Neural progenitor cell (in vitro differentiated cells): Measurements from ENCODE around the gene ELOVL2. TPM values are rescaled to one million over a fixed set of nuclear protein-coding genes. Genes with fewer than 3 reads are reported as not detected.

Experiments
- DNase-seq: peaks from one replicate; pipeline ENCODE4 v3.0.0-alpha.2; 2016; ENCODE audit warnings: low spot score
- H2AFZ ChIP-seq: fragments of 200-600 bp; sonication (generic); replicated peaks from 2 replicates; pipeline ENCODE4 v1.6.1; 2016; ENCODE audit warnings: antibody characterized with exemption
- H3F3A ChIP-seq: fragments of 200-600 bp; sonication (generic); 2 replicates; pipeline ENCODE4 v1.6.1; 2016; ENCODE audit warnings: antibody characterized with exemption, low read depth
- H3K27ac ChIP-seq: fragments of 200-600 bp; sonication (generic); 2 replicates; pipeline ENCODE4 v1.5.1; 2016; ENCODE audit warnings: mild to moderate bottlenecking
- H3K27me3 ChIP-seq: fragments of 200-600 bp; sonication (generic); 2 replicates; pipeline ENCODE4 v1.6.1; 2016; ENCODE audit warnings: mild to moderate bottlenecking, moderate library complexity
- H3K36me3 ChIP-seq: fragments of 200-600 bp; sonication (generic); 2 replicates; pipeline ENCODE4 v1.5.1; 2016
- H3K4me1 ChIP-seq: fragments of 200-600 bp; sonication (generic); 2 replicates; pipeline ENCODE4 v1.6.1; 2016; ENCODE audit warnings: mixed run types
- H3K4me2 ChIP-seq: fragments of 200-600 bp; sonication (generic); 2 replicates; pipeline ENCODE4 v1.6.1; 2016
- H3K4me3 ChIP-seq: fragments of 200-600 bp; sonication (generic); 2 replicates; pipeline ENCODE4 v1.5.1; 2016
- H3K79me2 ChIP-seq: fragments of 200-600 bp; sonication (generic); 2 replicates; pipeline ENCODE4 v1.6.1; 2016; ENCODE audit warnings: low read depth
- H3K9ac ChIP-seq: fragments of 200-600 bp; sonication (generic); 2 replicates; pipeline ENCODE4 v1.6.1; 2016
- H3K9me3 ChIP-seq: fragments of 200-600 bp; sonication (generic); 2 replicates; pipeline ENCODE4 v1.5.1; 2016; ENCODE audit warnings: low read depth
- H4K20me1 ChIP-seq: fragments of 200-600 bp; sonication (generic); 2 replicates; pipeline ENCODE4 v1.6.1; 2016; ENCODE audit warnings: low read depth
- H3K27ac Mint-ChIP-seq: 3 replicates; pipeline ENCODE4 v1.8.0; 2021; ENCODE audit warnings: mixed read lengths
- H3K27me3 Mint-ChIP-seq: 2 replicates; pipeline ENCODE4 v1.8.0; 2022; ENCODE audit warnings: low read depth, mild to moderate bottlenecking, inconsistent platforms, moderate library complexity, mixed read lengths; ENCODE audit not compliant: insufficient read depth
- H3K36me3 Mint-ChIP-seq: 3 replicates; pipeline ENCODE4 v1.8.0; 2021; ENCODE audit warnings: mixed read lengths
- H3K4me1 Mint-ChIP-seq: 3 replicates; pipeline ENCODE4 v1.8.0; 2021; ENCODE audit warnings: mixed read lengths
- H3K4me3 Mint-ChIP-seq: 3 replicates; pipeline ENCODE4 v1.8.0; 2021; ENCODE audit warnings: mild to moderate bottlenecking, moderate library complexity, mixed read lengths
- H3K9me3 Mint-ChIP-seq: 3 replicates; pipeline ENCODE4 v1.8.0; 2020; ENCODE audit warnings: mixed read lengths
- EZH2 ChIP-seq: fragments of 200-600 bp; sonication (generic); IDR thresholded peaks from 2 replicates; pipeline ENCODE4 v1.6.1; 2017; ENCODE audit warnings: antibody characterized with exemption, mild to moderate bottlenecking, moderate library complexity
- EZH2phosphoT487 ChIP-seq: fragments of 200-600 bp; sonication (generic); IDR thresholded peaks from 2 replicates; pipeline ENCODE4 v1.6.1; 2017; ENCODE audit warnings: antibody characterized with exemption
- total RNA-seq: library from RNA; depleted of rRNA; stranded (reverse); fragments of >200 nt; gene quantifications from 2 replicates; pipeline ENCODE4 v1.2.3, GENCODE V29; 2015; ENCODE audit warnings: low replicate concordance
- TF ChIP-seq, protein P1 (sequence below): fragments of 200-600 bp; sonication (generic); IDR thresholded peaks from 2 replicates; pipeline ENCODE4 v1.5.1; 2017; ENCODE audit warnings: antibody characterized with exemption, mild to moderate bottlenecking

Gene ELOVL2
- total RNA-seq, 1 donor from 2014 or later: 9.1 TPM

- peaks cover 3% of the 10 kb centered on the region for H3K4me1 Mint-ChIP-seq
- no peaks in the 10 kb centered on the region for H3K9me3 Mint-ChIP-seq
- no peaks in the 10 kb centered on the region for H4K20me1 ChIP-seq
- TF ChIP-seq EZH2: no peak
- TF ChIP-seq, protein P1, sequence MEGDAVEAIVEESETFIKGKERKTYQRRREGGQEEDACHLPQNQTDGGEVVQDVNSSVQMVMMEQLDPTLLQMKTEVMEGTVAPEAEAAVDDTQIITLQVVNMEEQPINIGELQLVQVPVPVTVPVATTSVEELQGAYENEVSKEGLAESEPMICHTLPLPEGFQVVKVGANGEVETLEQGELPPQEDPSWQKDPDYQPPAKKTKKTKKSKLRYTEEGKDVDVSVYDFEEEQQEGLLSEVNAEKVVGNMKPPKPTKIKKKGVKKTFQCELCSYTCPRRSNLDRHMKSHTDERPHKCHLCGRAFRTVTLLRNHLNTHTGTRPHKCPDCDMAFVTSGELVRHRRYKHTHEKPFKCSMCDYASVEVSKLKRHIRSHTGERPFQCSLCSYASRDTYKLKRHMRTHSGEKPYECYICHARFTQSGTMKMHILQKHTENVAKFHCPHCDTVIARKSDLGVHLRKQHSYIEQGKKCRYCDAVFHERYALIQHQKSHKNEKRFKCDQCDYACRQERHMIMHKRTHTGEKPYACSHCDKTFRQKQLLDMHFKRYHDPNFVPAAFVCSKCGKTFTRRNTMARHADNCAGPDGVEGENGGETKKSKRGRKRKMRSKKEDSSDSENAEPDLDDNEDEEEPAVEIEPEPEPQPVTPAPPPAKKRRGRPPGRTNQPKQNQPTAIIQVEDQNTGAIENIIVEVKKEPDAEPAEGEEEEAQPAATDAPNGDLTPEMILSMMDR: no peak
- no peak for TF ChIP-seq EZH2phosphoT487
- no peaks in the 10 kb centered on the region for H3K36me3 Mint-ChIP-seq
- H3K27ac Mint-ChIP-seq: no peak overlapping the region
- H3K79me2 ChIP-seq: no peaks in the 10 kb centered on the region
- H3K36me3 ChIP-seq: no peaks in the 10 kb centered on the region
- H3K27me3 ChIP-seq: no peaks in the 10 kb centered on the region
- H3K4me3 ChIP-seq: no peak overlapping the region
- peaks cover 2% of the 10 kb centered on the region for H3K27me3 Mint-ChIP-seq
- no peaks in the 10 kb centered on the region for H3F3A ChIP-seq
- no peak for DNase-seq
- no peak overlapping the region for H3K4me2 ChIP-seq
- no peak overlapping the region for H2AFZ ChIP-seq
- no peaks in the 10 kb centered on the region for H3K9me3 ChIP-seq
- no peak overlapping the region for H3K9ac ChIP-seq
- H3K4me3 Mint-ChIP-seq: no peak overlapping the region
- H3K4me1 ChIP-seq: no peaks in the 10 kb centered on the region
- H3K27ac ChIP-seq: no peak overlapping the region
These were observed 39.4 kb upstream of the ELOVL2 start for GRCh38 chr6:11083491-11083890.

DNA sequence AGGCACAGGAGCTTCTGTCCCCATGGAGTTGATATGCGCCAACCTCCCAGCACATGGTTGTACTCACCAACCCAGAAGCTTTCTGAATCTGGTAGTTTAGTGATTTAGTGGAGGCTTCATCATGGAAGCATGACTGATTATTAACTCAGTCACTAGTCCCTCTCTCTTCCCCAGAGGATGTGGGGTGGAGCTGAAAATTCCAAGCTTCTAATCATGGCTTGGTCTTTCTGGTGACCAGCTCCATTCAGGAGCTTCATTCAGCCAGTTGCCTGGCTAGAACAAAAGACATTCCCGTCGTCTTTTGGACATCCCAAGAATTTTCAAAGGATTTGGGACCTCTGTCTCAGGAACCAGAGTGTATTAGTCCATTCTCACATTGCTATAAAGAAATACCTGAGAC, 36.2 kb upstream of the ELOVL2 start:
- Histone ChIP-seq H3K27me3 (no peaks in the 10 kb centered on the region), H3K4me2 (no peak overlapping the region), H3K4me1 (no peaks in the 10 kb centered on the region), H3K36me3 (no peaks in the 10 kb centered on the region), H4K20me1 (no peaks in the 10 kb centered on the region), H3K79me2 (no peaks in the 10 kb centered on the region), H2AFZ (no peak overlapping the region), H3F3A (no peaks in the 10 kb centered on the region), H3K27ac (no peak overlapping the region), H3K9ac (no peak overlapping the region), H3K9me3 (no peaks in the 10 kb centered on the region), H3K4me3 (no peak overlapping the region)
- H3K9me3 Mint-ChIP-seq: no peaks in the 10 kb centered on the region
- no peak overlapping the region for H3K4me3 Mint-ChIP-seq
- peaks cover 2% of the 10 kb centered on the region for H3K27me3 Mint-ChIP-seq
- no peak for DNase-seq
- H3K27ac Mint-ChIP-seq: no peak overlapping the region
- no peaks in the 10 kb centered on the region for H3K36me3 Mint-ChIP-seq
- peaks cover 3% of the 10 kb centered on the region for H3K4me1 Mint-ChIP-seq
- TF ChIP-seq, protein P1: no peak
- TF ChIP-seq EZH2phosphoT487 (no peak), EZH2 (no peak)

DNA sequence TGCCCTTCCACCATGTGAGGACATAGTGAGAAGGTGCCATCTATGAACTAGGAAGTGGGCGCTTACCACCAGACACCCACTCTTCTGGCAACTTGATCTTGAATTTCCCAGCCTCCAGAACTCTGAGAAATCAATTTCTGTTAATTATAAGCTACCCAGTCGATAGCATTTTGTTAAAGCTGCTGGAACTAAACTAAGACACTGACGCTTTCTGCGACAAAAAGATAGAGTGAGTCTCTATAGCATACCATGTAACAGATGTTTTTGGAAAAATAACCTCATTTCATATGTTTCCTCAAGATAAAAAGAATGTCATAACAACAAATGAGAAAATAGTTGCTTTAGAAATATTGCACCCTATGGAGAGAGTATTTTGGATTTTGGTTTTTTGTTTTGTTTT, 34.2 kb upstream of the ELOVL2 start:
- Histone ChIP-seq H3K27me3 (no peaks in the 10 kb centered on the region), H4K20me1 (no peaks in the 10 kb centered on the region), H3K9ac (no peak overlapping the region), H3F3A (no peaks in the 10 kb centered on the region), H3K36me3 (no peaks in the 10 kb centered on the region), H3K4me2 (no peak overlapping the region), H3K4me1 (no peaks in the 10 kb centered on the region), H3K4me3 (no peak overlapping the region), H3K79me2 (no peaks in the 10 kb centered on the region), H2AFZ (no peak overlapping the region), H3K27ac (no peak overlapping the region), H3K9me3 (no peaks in the 10 kb centered on the region)
- Mint-ChIP-seq H3K4me1 (peaks cover 3% of the 10 kb centered on the region), H3K9me3 (no peaks in the 10 kb centered on the region), H3K27me3 (peaks cover 2% of the 10 kb centered on the region), H3K27ac (no peak overlapping the region), H3K36me3 (no peaks in the 10 kb centered on the region), H3K4me3 (no peak overlapping the region)
- TF ChIP-seq, protein P1: no peak
- no peak for TF ChIP-seq EZH2phosphoT487
- no peak for TF ChIP-seq EZH2
- no peak for DNase-seq

- H3K9ac ChIP-seq: no peak overlapping the region
- H3K9me3 ChIP-seq: no peaks in the 10 kb centered on the region
- no peak overlapping the region for H3K4me3 Mint-ChIP-seq
- no peaks in the 10 kb centered on the region for H3K36me3 Mint-ChIP-seq
- H3K9me3 Mint-ChIP-seq: no peaks in the 10 kb centered on the region
- H3K36me3 ChIP-seq: no peaks in the 10 kb centered on the region
- TF ChIP-seq EZH2phosphoT487 (no peak), EZH2 (no peak)
- TF ChIP-seq, protein P1: no peak
- H3K4me3 ChIP-seq: no peak overlapping the region
- H3K4me1 Mint-ChIP-seq: no peaks in the 10 kb centered on the region
- no peaks in the 10 kb centered on the region for H3K27me3 Mint-ChIP-seq
- no peaks in the 10 kb centered on the region for H3K4me1 ChIP-seq
- H3K4me2 ChIP-seq: no peak overlapping the region
- no peaks in the 10 kb centered on the region for H4K20me1 ChIP-seq
- no peaks in the 10 kb centered on the region for H3K79me2 ChIP-seq
- DNase-seq: no peak
- H3K27ac Mint-ChIP-seq: no peak overlapping the region
- peak overlapping the region; percentile 4 for H2AFZ ChIP-seq
- no peaks in the 10 kb centered on the region for H3F3A ChIP-seq
- no peaks in the 10 kb centered on the region for H3K27me3 ChIP-seq
- H3K27ac ChIP-seq: no peak overlapping the region
These were observed 32.4 kb upstream of the ELOVL2 start for GRCh38 chr6:11076540-11076939.
